ENCODE results near the gene TMEM184B. TPM values are rescaled to one million over a fixed set of nuclear protein-coding genes. Genes with fewer than 3 reads are reported as not detected.

Gene TMEM184B
- total RNA-seq: 117 to 121 TPM (median 121 TPM) in 3 replicates
- long read RNA-seq, full-length matches to known transcripts: 293 of 399 reads
- long read RNA-seq, partial matches to known transcripts: 60 of 399 reads
- long read RNA-seq, other reads (novel, unspliced or antisense): 46 of 399 reads

- no peaks in the 10 kb centered on the region for H3K27me3 Mint-ChIP-seq (ENCODE audit: low read depth)
- H3K4me1 Mint-ChIP-seq (ENCODE audit: low read depth): peaks cover 57% of the 10 kb centered on the region
- peak within 1 kb of the TSS; percentile 94 for H3K27ac Mint-ChIP-seq (ENCODE audit: unreplicated experiment)
- no peak for DNase-seq (ENCODE audit: low spot score)
- peak within 1 kb of the TSS; percentile 86 for H3K4me3 Mint-ChIP-seq (ENCODE audit: unreplicated experiment)
- H3K9me3 Mint-ChIP-seq (ENCODE audit: low read depth): no peaks in the 10 kb centered on the region
- peak; percentile 23 for TF ChIP-seq CTCF (IDR thresholded peaks at IDR 0.05)
- no peaks in the 10 kb centered on the region for H3K36me3 Mint-ChIP-seq (ENCODE audit: low read depth)
Measured at GRCh38 chr22:38272373-38273134, at the start of gene TMEM184B. TMEM184B (minus strand) TSS chr22:38273010; CDS start chr22:38247961, 25,049 bp downstream.

GRCh38 chr22:38320605-38321402 lies 48.0 kb upstream of the TMEM184B start:
- Mint-ChIP-seq H3K4me3 (ENCODE audit: unreplicated experiment) (no peak overlapping the region), H3K27ac (ENCODE audit: unreplicated experiment) (no peak overlapping the region), H3K27me3 (ENCODE audit: low read depth) (no peaks in the 10 kb centered on the region), H3K36me3 (ENCODE audit: low read depth) (no peaks in the 10 kb centered on the region), H3K9me3 (ENCODE audit: low read depth) (no peaks in the 10 kb centered on the region), H3K4me1 (ENCODE audit: low read depth) (peaks cover 17% of the 10 kb centered on the region)
- DNase-seq (ENCODE audit: low spot score): no peak
- TF ChIP-seq CTCF (IDR thresholded peaks at IDR 0.05): no peak

- no peak for TF ChIP-seq CTCF (IDR thresholded peaks at IDR 0.05)
- H3K9me3 Mint-ChIP-seq (ENCODE audit: low read depth): no peaks in the 10 kb centered on the region
- H3K4me3 Mint-ChIP-seq (ENCODE audit: unreplicated experiment): peak overlapping the region; percentile 71
- H3K4me1 Mint-ChIP-seq (ENCODE audit: low read depth): peaks cover 35% of the 10 kb centered on the region
- DNase-seq (ENCODE audit: low spot score): no peak
- H3K36me3 Mint-ChIP-seq (ENCODE audit: low read depth): no peaks in the 10 kb centered on the region
- H3K27ac Mint-ChIP-seq (ENCODE audit: unreplicated experiment): peak overlapping the region; percentile 96
- no peaks in the 10 kb centered on the region for H3K27me3 Mint-ChIP-seq (ENCODE audit: low read depth)
Measured at GRCh38 chr22:38318792-38319773, 46.3 kb upstream of the TMEM184B start.

GRCh38 chr22:38317995-38318715 lies 45.3 kb upstream of the TMEM184B start:
- Mint-ChIP-seq H3K4me1 (ENCODE audit: low read depth) (peaks cover 44% of the 10 kb centered on the region), H3K9me3 (ENCODE audit: low read depth) (no peaks in the 10 kb centered on the region), H3K27ac (ENCODE audit: unreplicated experiment) (peak overlapping the region; percentile 96), H3K4me3 (ENCODE audit: unreplicated experiment) (peak overlapping the region; percentile 71), H3K36me3 (ENCODE audit: low read depth) (no peaks in the 10 kb centered on the region), H3K27me3 (ENCODE audit: low read depth) (no peaks in the 10 kb centered on the region)
- no peak for DNase-seq (ENCODE audit: low spot score)
- TF ChIP-seq CTCF (IDR thresholded peaks at IDR 0.05): no peak

All from chondrocyte (in vitro differentiated cells).